Upper lobe of right lung (tissue), 1 donor: Measurements from ENCODE around the gene HNF1B. TPM values are rescaled to one million over a fixed set of nuclear protein-coding genes. Genes with fewer than 3 reads are reported as not detected.

Experiments
- ATAC-seq: fragments of 200-7000 bp; cut with Tn5 transposase; one replicate; pipeline ENCODE4 v1.9.1; 2020; ENCODE audit warnings: mild to moderate bottlenecking, moderate library complexity
- DNase-seq: peaks from one replicate; pipeline ENCODE4 v3.0.0-alpha.2; 2020
- H3K27ac ChIP-seq: fragments of 200-600 bp; one replicate; pipeline ENCODE4 v1.8.0; 2022
- H3K27me3 ChIP-seq: fragments of 200-600 bp; one replicate; pipeline ENCODE4 v1.8.0; 2022; ENCODE audit warnings: mild to moderate bottlenecking
- H3K36me3 ChIP-seq: fragments of 200-600 bp; one replicate; pipeline ENCODE4 v1.8.0; 2022
- H3K4me1 ChIP-seq: fragments of 200-600 bp; one replicate; pipeline ENCODE4 v1.8.0; 2022
- H3K4me3 ChIP-seq: fragments of 200-600 bp; one replicate; pipeline ENCODE4 v1.8.0; 2022; ENCODE audit warnings: mild to moderate bottlenecking
- H3K9me3 ChIP-seq: fragments of 200-600 bp; one replicate; pipeline ENCODE4 v1.8.0; 2022
- intact Hi-C: fragments of 100-400 bp; cut with DNase I; formaldehyde crosslinking; loops from one replicate; pipeline ENCODE4 v1.11.0; 2022
- total RNA-seq: library from RNA; stranded (reverse); fragmentation: NEBNext Ultra II Directional; extraction: Animal tissue kit (Norgen Biotek cat#: 25700); gene quantifications from one replicate; pipeline ENCODE4 v1.2.1, GENCODE V29; 2021
- TF ChIP-seq, protein P1 (sequence below): fragments of 200-600 bp; IDR thresholded peaks from one replicate; pipeline ENCODE4 v1.8.0; 2022; ENCODE audit warnings: antibody characterized with exemption
- donor health status: DM: no; HTN: yes; CAD: no; lungs with severe emphysema.

HNF1B gene
- total RNA-seq, 1 donor from 2014 or later = 19.8 TPM

DNA sequence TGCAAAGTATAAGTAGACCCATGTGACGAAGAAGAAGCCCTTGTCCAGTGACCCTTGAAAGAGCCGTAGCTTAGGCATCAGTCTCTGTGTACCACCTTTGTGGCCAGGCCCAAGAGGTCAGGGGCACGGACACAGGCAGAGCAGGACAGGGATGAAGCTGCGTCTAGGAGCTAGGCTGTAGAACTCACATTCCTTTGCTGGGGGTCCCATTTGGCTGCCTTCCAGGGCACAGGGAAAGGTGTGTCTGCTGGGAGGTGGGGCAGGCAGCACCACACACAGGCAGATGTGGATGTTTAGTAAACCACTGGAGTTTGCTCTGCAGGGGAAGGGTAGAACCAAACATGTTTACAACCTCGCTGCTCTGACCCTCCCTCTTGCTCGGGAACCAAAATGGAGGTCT is 33.7 kb downstream of the HNF1B start:
- H3K4me3 ChIP-seq = no peak overlapping the region
- ATAC-seq = no peak
- TF ChIP-seq, protein P1, sequence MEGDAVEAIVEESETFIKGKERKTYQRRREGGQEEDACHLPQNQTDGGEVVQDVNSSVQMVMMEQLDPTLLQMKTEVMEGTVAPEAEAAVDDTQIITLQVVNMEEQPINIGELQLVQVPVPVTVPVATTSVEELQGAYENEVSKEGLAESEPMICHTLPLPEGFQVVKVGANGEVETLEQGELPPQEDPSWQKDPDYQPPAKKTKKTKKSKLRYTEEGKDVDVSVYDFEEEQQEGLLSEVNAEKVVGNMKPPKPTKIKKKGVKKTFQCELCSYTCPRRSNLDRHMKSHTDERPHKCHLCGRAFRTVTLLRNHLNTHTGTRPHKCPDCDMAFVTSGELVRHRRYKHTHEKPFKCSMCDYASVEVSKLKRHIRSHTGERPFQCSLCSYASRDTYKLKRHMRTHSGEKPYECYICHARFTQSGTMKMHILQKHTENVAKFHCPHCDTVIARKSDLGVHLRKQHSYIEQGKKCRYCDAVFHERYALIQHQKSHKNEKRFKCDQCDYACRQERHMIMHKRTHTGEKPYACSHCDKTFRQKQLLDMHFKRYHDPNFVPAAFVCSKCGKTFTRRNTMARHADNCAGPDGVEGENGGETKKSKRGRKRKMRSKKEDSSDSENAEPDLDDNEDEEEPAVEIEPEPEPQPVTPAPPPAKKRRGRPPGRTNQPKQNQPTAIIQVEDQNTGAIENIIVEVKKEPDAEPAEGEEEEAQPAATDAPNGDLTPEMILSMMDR = no peak

DNA sequence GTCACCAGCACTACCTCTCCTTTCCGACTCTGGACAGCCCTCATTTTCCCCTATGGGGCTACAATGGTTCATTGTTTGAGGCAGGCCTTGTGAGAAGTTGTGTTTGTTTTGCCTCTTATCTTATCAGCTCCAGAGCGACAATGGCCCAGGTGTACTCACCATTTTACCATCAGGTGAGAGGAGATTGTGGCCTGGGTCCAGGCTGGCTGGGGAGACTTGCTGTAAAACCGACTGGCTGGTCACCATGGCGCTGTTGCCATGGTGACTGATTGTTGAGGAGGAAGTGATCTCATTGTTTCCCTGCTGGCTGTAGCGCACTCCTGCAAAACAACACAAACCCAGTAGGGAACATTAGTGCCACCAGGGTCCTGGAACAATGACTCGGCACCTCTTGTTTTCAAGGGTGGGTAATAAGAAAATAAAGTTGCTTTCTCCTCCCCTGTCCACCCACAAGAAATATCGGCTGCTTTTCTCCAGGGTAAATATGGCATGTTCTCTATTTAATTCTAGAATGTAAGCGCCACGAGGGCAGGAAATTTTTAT is 34.4 kb downstream of the HNF1B start:
- peak; percentile 86 for DNase-seq
- Histone ChIP-seq H3K36me3 (no peaks in the 10 kb centered on the region), H3K4me3 (no peak overlapping the region), H3K9me3 (no peaks in the 10 kb centered on the region), H3K4me1 (peaks cover 11% of the 10 kb centered on the region), H3K27me3 (peaks cover 4% of the 10 kb centered on the region), H3K27ac (peak overlapping the region; percentile 58)
- TF ChIP-seq, protein P1 = no peak
- ATAC-seq = peak; percentile 71
- intact Hi-C loops = no loop called here

More for the DNA sequence above, 33.7 kb downstream of the HNF1B start:
- H3K9me3 ChIP-seq = no peaks in the 10 kb centered on the region
- peaks cover 14% of the 10 kb centered on the region for H3K4me1 ChIP-seq
- H3K27me3 ChIP-seq = peaks cover 5% of the 10 kb centered on the region
- no peak for DNase-seq
- no peaks in the 10 kb centered on the region for H3K36me3 ChIP-seq
- peak overlapping the region; percentile 33 for H3K27ac ChIP-seq
- intact Hi-C loops = no loop called here

DNA sequence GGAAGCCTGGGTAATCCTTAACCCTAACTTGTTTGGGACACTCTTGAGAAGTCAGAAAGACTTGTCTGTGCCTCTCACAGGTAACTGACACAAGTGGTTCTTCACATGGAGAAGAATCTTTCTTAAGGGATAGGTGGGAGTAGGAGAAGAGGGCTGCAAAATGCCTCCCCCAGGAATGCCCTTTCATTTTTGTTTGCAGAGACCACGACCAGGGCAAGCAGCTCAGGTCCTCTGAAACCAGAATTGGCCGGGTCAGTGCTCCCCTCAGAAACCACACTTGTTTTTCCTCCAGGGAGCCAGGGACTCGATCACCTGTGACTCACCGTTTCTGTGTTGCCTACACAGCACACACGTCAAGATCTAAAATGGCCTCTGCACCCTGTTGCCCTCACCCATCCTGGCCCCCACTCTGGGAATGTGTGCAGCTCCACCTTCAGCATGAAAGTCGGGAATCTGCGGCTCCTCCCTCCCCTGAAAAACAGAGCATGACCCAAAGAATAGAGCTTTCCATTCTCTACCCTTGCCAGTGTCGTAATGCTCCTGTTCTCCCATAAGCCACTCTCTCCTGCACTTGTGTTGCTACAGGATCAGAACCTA is 36.1 kb downstream of the HNF1B start:
- intact Hi-C loops = no loop called here
- Histone ChIP-seq H3K4me1 (peaks cover 7% of the 10 kb centered on the region), H3K36me3 (no peaks in the 10 kb centered on the region), H3K27ac (peak overlapping the region; percentile 24), H3K4me3 (no peak overlapping the region), H3K27me3 (no peaks in the 10 kb centered on the region), H3K9me3 (no peaks in the 10 kb centered on the region)
- TF ChIP-seq, protein P1 = no peak
- ATAC-seq (peak; percentile 51), DNase-seq (no peak)

DNA sequence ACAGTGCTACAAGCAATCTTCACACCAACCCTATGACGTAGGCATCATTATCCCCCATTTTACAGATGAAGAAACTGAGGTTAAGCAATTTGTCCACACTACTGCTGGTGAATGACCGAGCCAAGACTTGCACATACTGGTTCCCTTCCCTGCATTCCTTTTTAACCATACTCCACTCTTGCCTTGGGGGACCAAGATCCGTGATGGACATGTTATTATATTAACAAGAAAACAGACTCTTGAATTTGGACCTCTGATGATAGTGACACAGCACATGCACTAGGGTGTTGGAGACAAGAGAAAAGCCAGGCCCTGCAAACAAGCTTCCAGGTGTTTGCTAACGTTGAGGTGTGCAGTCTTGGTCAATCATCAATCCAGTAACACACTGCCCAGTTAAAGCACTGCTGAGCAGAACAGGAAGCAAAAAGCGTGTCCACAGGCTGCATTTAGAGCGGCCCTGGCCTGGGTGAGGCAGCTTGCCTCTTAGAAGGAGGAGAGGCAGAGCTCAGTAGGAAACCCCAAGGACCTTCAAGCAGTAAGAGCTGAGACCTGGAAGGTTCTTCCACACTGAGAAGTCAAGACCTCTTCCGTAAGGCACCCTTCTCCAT is 36.7 kb downstream of the HNF1B start:
- DNase-seq (no peak), ATAC-seq (peak; percentile 65)
- no peaks in the 10 kb centered on the region for H3K36me3 ChIP-seq
- no peaks in the 10 kb centered on the region for H3K9me3 ChIP-seq
- H3K27ac ChIP-seq = peak overlapping the region; percentile 24
- no peaks in the 10 kb centered on the region for H3K27me3 ChIP-seq
- TF ChIP-seq, protein P1 = no peak
- intact Hi-C loops = no loop called here
- H3K4me1 ChIP-seq = peaks cover 3% of the 10 kb centered on the region
- H3K4me3 ChIP-seq = no peak overlapping the region

DNA sequence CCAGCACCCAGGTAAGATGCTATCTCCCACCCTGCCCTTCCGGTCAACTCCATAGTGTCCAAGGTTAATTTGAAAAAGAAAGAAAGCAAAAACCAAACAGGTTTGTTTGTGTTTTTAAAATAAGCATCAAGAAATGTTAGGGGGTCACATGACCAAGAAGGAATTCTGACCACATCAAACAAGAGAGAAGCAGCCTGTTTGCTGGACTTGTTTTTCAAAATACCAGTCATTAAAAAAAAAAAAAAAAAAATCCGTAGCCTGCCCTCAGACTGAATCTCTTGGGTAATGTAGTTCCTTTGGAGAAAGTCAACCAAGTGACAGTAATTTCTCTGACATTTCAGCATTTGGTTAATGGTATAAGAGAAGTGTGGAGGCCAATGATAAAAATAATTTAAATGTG is 38.4 kb downstream of the HNF1B start:
- Histone ChIP-seq H3K27ac (no peak overlapping the region), H3K36me3 (no peaks in the 10 kb centered on the region)

More for the DNA sequence above, 38.4 kb downstream of the HNF1B start:
- intact Hi-C loops = no loop called here
- no peaks in the 10 kb centered on the region for H3K9me3 ChIP-seq
- ATAC-seq (no peak), DNase-seq (no peak)
- TF ChIP-seq, protein P1 = no peak
- H3K4me3 ChIP-seq = no peak overlapping the region
- no peaks in the 10 kb centered on the region for H3K27me3 ChIP-seq
- H3K4me1 ChIP-seq = no peaks in the 10 kb centered on the region
